Mesothelial cell of epicardium (in vitro differentiated cells): ENCODE measurements around the gene HOXD9. TPM values are rescaled to one million over a fixed set of nuclear protein-coding genes. Genes with fewer than 3 reads are reported as not detected.

ENCODE experiments used
- DNase-seq, 2 experiments: peaks; one replicate each; pipeline ENCODE4 v3.0.0; 2021; ENCODE audit warnings: low spot score in 2 of 2; ENCODE audit not compliant: unreplicated experiment in 2 of 2
- H3K27ac Mint-ChIP-seq: 2 replicates; pipeline ENCODE4 v1.8.0; 2021; ENCODE audit warnings: mixed read lengths
- H3K27me3 Mint-ChIP-seq: 2 replicates; pipeline ENCODE4 v1.8.0; 2021; ENCODE audit warnings: low read depth, mixed read lengths
- H3K36me3 Mint-ChIP-seq: 2 replicates; pipeline ENCODE4 v1.8.0; 2021; ENCODE audit warnings: mixed read lengths
- H3K4me1 Mint-ChIP-seq: 2 replicates; pipeline ENCODE4 v1.8.0; 2021; ENCODE audit warnings: mixed read lengths
- H3K4me3 Mint-ChIP-seq: 2 replicates; pipeline ENCODE4 v1.8.0; 2021; ENCODE audit warnings: mild to moderate bottlenecking, moderate library complexity, mixed read lengths
- H3K9me3 Mint-ChIP-seq: 2 replicates; pipeline ENCODE4 v1.8.0; 2021; ENCODE audit warnings: mixed read lengths
- CTCF ChIP-seq: fragments of 200-600 bp; sonication (generic); IDR thresholded peaks from one replicate; pipeline ENCODE4 v1.5.0; 2021; ENCODE audit warnings: antibody characterized with exemption; ENCODE audit not compliant: unreplicated experiment
- microRNA-seq: library from miRNA; unstranded; fragments of <30 nt; microRNA quantifications from one replicate; pipeline ENCODE4 v1.2.0, GENCODE V29; 2021; ENCODE audit warnings: inconsistent platforms, mixed read lengths
- total RNA-seq: library from RNA; stranded (reverse); gene quantifications from 3 replicates; pipeline ENCODE4 v1.2.1, GENCODE V29; 2021

HOXD9 gene
- total RNA-seq, 1 donor from 2014 or later = 1.1 TPM

- Mint-ChIP-seq H3K36me3 (peaks cover 2% of the 10 kb centered on the region), H3K4me1 (peaks cover 12% of the 10 kb centered on the region), H3K4me3 (no peak overlapping the region), H3K27me3 (peaks cover 99% of the 10 kb centered on the region), H3K27ac (no peak overlapping the region), H3K9me3 (no peaks in the 10 kb centered on the region)
- no peak for DNase-seq
- TF ChIP-seq CTCF = no peak
Observed at GRCh38 chr2:176173567-176174381, 51.3 kb downstream of the HOXD9 start.

GRCh38 chr2:176174382-176174823, 51.9 kb downstream of the HOXD9 start:
- H3K9me3 Mint-ChIP-seq = no peaks in the 10 kb centered on the region
- H3K4me3 Mint-ChIP-seq = no peak overlapping the region
- no peak overlapping the region for H3K27ac Mint-ChIP-seq
- peaks cover 2% of the 10 kb centered on the region for H3K36me3 Mint-ChIP-seq
- TF ChIP-seq CTCF = no peak
- H3K4me1 Mint-ChIP-seq = peaks cover 12% of the 10 kb centered on the region
- DNase-seq = no peak
- peaks cover 100% of the 10 kb centered on the region for H3K27me3 Mint-ChIP-seq

Small RNAs within 50 kb of the gene (microRNA-seq; reads per million reads assigned to microRNA genes)
- gene MIR10B = 2,794 reads per million, percentile 87 among the genes with 10 or more reads in this experiment

Other genes starting within 250 kb of the HOXD9 start
- 29.4 to 31.7 TPM (median 30.2 TPM) in 3 replicates for gene LNPK, start 120.5 kb upstream of the HOXD9 start, total RNA-seq
- 0.07 to 0.09 TPM in 2 of 3 replicates, not detected in the other for gene EVX2, start 38.8 kb upstream of the HOXD9 start, total RNA-seq
- gene HOXD13, start 30.0 kb upstream of the HOXD9 start, total RNA-seq = 0.49 to 0.63 TPM (median 0.56 TPM) in 3 replicates
- 0.27 to 0.40 TPM (median 0.27 TPM) in 3 replicates for gene HOXD12, start 22.9 kb upstream of the HOXD9 start, total RNA-seq
- 1.9 to 3.0 TPM (median 2.2 TPM) in 3 replicates for gene HOXD11, start 15.4 kb upstream of the HOXD9 start, total RNA-seq
- 3.2 to 4.1 TPM (median 3.9 TPM) in 3 replicates for gene HOXD10, start 5.9 kb upstream of the HOXD9 start, total RNA-seq
- gene HOXD8, start 7.0 kb downstream of the HOXD9 start, total RNA-seq = 0.29 to 0.58 TPM (median 0.40 TPM) in 3 replicates
- gene HOXD4, start 28.8 kb downstream of the HOXD9 start, total RNA-seq = 0.67 to 1.4 TPM (median 1.3 TPM) in 3 replicates
- 0.93 to 1.1 TPM (median 1.1 TPM) in 3 replicates for gene HOXD3, start 34.6 kb downstream of the HOXD9 start, total RNA-seq
- not detected in 3 replicates for gene HOXD1, start 65.9 kb downstream of the HOXD9 start, total RNA-seq
- 28.8 to 33.2 TPM (median 29.9 TPM) in 3 replicates for gene MTX2, start 146.7 kb downstream of the HOXD9 start, total RNA-seq